Measurements from ENCODE around the gene KIF1B.

KIF1B gene

GRCh38 chr1:10228528-10228927 lies 18.2 kb downstream of the KIF1B start:
- DNase-seq (ENCODE audit: low read depth, low spot score) = no peak
- in situ Hi-C loops (cut with HindIII; ENCODE audit: low sequenced_read_pairs) = no loop called here
- TF ChIP-seq CTCF (IDR thresholded peaks at IDR 0.05; ENCODE audit: low read depth, low read length) = no peak

DNA sequence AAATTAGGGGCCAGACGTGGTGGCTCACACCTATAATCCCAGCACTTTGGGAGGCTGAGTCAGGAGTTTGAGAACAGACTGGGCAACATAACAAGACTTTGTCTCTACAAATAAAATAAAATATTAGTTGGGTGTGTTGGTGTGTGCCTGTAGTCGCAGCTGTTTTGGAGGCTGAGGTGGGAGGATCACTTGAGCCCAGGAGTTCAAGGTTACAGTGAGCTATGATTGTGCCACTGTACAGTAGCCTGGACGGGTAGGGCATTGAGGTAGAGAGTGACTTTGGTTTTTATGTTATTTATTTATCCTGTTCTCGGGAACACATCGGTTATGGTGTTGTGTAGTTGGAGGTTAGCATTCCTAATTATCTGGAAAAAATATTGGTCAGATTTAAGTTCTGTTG lies 19.5 kb downstream of the KIF1B start:
- DNase-seq (ENCODE audit: low read depth, low spot score) = no peak
- TF ChIP-seq CTCF (IDR thresholded peaks at IDR 0.05; ENCODE audit: low read depth, low read length) = no peak
- in situ Hi-C loops (cut with HindIII; ENCODE audit: low sequenced_read_pairs) = no loop called here
- no peak overlapping the region for H3K4me3 ChIP-seq (ENCODE audit: low read depth, low read length)

More at GRCh38 chr1:10228528-10228927, 18.2 kb downstream of the KIF1B start:
- H3K4me3 ChIP-seq (ENCODE audit: low read depth, low read length) = no peak overlapping the region

GRCh38 chr1:10232163-10232562 lies 21.8 kb downstream of the KIF1B start:
- in situ Hi-C loops (cut with HindIII; ENCODE audit: low sequenced_read_pairs) = no loop called here
- peak; percentile 42 for DNase-seq (ENCODE audit: low read depth, low spot score)
- H3K4me3 ChIP-seq (ENCODE audit: low read depth, low read length) = no peak overlapping the region
- TF ChIP-seq CTCF (IDR thresholded peaks at IDR 0.05; ENCODE audit: low read depth, low read length) = no peak

DNA sequence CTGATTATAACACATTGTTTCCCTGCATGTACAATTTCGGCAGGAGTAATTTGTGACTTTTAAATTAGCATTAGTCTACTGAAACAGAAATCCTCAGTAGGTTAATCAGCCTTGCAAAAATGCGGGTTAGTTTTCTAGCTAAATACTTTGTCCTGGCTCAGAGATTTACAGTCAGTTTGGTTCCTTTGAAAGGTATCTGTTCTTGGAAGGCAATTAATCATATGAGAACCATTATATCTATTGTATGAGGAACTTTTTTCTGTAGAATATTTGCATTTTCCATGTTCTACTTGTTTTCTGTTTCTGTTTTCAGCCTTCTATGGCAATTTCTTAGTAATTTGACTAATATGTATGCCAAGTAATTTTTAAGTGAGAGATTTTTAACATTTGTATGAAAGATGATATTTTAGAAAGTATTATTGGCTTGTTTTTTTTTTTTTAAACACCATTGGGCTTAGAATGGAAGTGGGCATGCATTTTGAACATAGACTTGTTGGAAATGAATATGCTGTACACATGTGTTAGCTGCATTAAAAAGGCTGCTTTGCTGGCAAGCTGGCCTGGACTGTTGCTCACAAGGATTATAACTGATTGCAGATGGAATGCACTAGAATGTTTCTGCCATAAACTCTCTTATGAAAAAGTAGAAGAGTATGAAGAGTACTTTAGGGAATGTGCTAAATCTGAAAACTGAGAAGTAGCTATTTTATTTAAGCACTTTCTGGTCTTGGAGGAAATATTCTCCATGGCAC lies 26.2 kb downstream of the KIF1B start:
- no peak overlapping the region for H3K4me3 ChIP-seq (ENCODE audit: low read depth, low read length)
- in situ Hi-C loops (cut with HindIII; ENCODE audit: low sequenced_read_pairs) = no loop called here
- DNase-seq (ENCODE audit: low read depth, low spot score) = no peak
- no peak for TF ChIP-seq CTCF (IDR thresholded peaks at IDR 0.05; ENCODE audit: low read depth, low read length)

- H3K4me3 ChIP-seq (ENCODE audit: low read depth, low read length) = no peak overlapping the region
- DNase-seq (ENCODE audit: low read depth, low spot score) = no peak
- in situ Hi-C loops (cut with HindIII; ENCODE audit: low sequenced_read_pairs) = no loop called here
- TF ChIP-seq CTCF (IDR thresholded peaks at IDR 0.05; ENCODE audit: low read depth, low read length) = no peak
These were observed 26.8 kb downstream of the KIF1B start for GRCh38 chr1:10237157-10237539.

GRCh38 chr1:10242135-10242534 lies 31.8 kb downstream of the KIF1B start:
- no peak for TF ChIP-seq CTCF (IDR thresholded peaks at IDR 0.05; ENCODE audit: low read depth, low read length)
- no peak for DNase-seq (ENCODE audit: low read depth, low spot score)
- in situ Hi-C loops (cut with HindIII; ENCODE audit: low sequenced_read_pairs) = no loop called here
- no peak overlapping the region for H3K4me3 ChIP-seq (ENCODE audit: low read depth, low read length)

Data from astrocyte of the spinal cord (primary cell).